Mesangial cell (primary cell): ENCODE measurements around the gene NBDY. TPM values are rescaled to one million over a fixed set of nuclear protein-coding genes. Genes with fewer than 3 reads are reported as not detected.

ENCODE experiments used
- total RNA-seq: library from RNA; depleted of rRNA; stranded (reverse); fragments of >200 nt; gene quantifications from 2 replicates; pipeline ENCODE4 v1.2.3, GENCODE V29; 2015

The NBDY gene
- total RNA-seq = 11.1 and 28.0 TPM in 2 replicates

DNA sequence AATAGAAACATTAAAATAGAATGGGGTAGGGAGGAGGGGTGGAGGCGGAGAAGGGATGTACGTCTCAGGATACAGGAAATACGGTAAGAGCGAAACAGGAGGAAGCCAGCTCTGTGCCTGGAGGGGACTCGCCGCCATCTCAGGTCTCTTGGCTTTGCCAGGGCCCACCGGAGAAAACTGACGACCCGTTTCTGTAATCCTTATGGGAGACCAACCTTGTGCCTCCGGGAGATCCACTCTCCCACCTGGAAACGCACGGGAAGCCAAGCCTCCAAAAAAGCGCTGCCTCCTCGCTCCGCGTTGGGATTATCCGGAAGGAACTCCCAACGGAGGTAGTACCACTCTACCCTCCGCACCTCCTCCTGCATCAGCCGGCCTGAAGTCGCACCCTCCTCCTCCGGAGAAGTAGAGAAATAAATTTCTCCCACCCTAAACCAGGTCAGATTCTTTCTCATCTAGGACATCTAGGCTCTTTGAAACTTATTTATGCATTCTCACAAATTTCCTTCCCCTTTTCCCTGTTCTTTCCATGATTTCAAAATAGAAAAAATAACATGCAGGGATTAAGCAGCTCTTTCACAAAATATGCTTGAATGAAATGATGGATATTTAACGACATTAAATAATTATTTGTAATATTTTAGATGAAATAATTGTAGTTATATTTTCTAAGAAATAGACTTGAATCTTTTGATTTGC lies at the start of gene NBDY:
Gene NBDY (plus strand): TSS at position 92 of the 699 bp plus-strand sequence. CDS start 111 bp downstream, at position 203.

Other genes with a start within 250 kb of the NBDY start
- gene UBQLN2, start 165.6 kb upstream of the NBDY start, total RNA-seq = 20.0 and 32.1 TPM in 2 replicates